Small intestine (tissue), 7 donors: ENCODE results near the gene DPP7. TPM values are rescaled to one million over a fixed set of nuclear protein-coding genes. Genes with fewer than 3 reads are reported as not detected.

ENCODE experiments used
- DNase-seq, 2 donors: peaks; one replicate each; pipeline versions ENCODE4 v3.0.0 to v3.0.0-alpha.2; 2013
- FAIRE-seq: peaks from 2 replicates; lab custom pipeline; 2012; peaks lifted over from hg19 to GRCh38; lab: Jason Lieb, UNC
- H3K27ac ChIP-seq, 3 donors: one replicate each; pipeline ENCODE4 v1.5.1; 2013; ENCODE audit warnings: low read length in 2 of 3, mild to moderate bottlenecking in 2 of 3, control low read depth in 1 of 3, inconsistent platforms in 1 of 3, low read depth in 1 of 3, moderate library complexity in 1 of 3
- H3K27me3 ChIP-seq, 3 donors: one replicate each; pipeline ENCODE4 v1.6.1; 2013; ENCODE audit warnings: low read length in 3 of 3, inconsistent platforms in 1 of 3; ENCODE audit not compliant: control insufficient read depth in 3 of 3, insufficient read depth in 3 of 3
- H3K36me3 ChIP-seq, 3 donors: one replicate each; pipeline ENCODE4 v1.6.1; 2013; ENCODE audit warnings: low read length in 3 of 3, inconsistent platforms in 1 of 3, low read depth in 1 of 3, mild to moderate bottlenecking in 1 of 3, moderate library complexity in 1 of 3; ENCODE audit not compliant: control insufficient read depth in 3 of 3, insufficient read depth in 2 of 3
- H3K4me1 ChIP-seq, 3 donors: one replicate each; pipeline ENCODE4 v1.6.1; 2013; ENCODE audit warnings: low read length in 2 of 3, inconsistent platforms in 1 of 3, low read depth in 1 of 3, mild to moderate bottlenecking in 1 of 3, moderate library complexity in 1 of 3; ENCODE audit not compliant: control insufficient read depth in 3 of 3, insufficient read depth in 2 of 3
- H3K4me3 ChIP-seq, 3 donors: one replicate each; pipeline ENCODE4 v1.5.1; 2013; ENCODE audit warnings: low read length in 3 of 3, control low read depth in 1 of 3, inconsistent platforms in 1 of 3, low read depth in 1 of 3, mild to moderate bottlenecking in 1 of 3, moderate library complexity in 1 of 3
- H3K9me3 ChIP-seq, 2 donors: one replicate each; pipeline ENCODE4 v1.6.1; 2013; ENCODE audit warnings: low read depth in 1 of 2, low read length in 1 of 2; ENCODE audit not compliant: control insufficient read depth in 2 of 2, insufficient read depth in 1 of 2
- WGBS, 3 donors: extraction: QIAGEN DNeasy Blood & Tissue Kit; methylation state at CpG; one replicate each; pipeline ENCODE4 v1.1.7; 2013; 5-methylcytosine and 5-hydroxymethylcytosine counted together
- polyA plus RNA-seq, 4 donors: library from polyadenylated mRNA; stranded (reverse) in 3 of 4; unstranded in 1 of 4; fragments of 200-250 nt in 3 of 4; fragments of 120-200 nt in 1 of 4; gene quantifications; one replicate each; pipeline versions ENCODE4 v1.2.1 to v1.2.3, GENCODE V29; 2013
- donor health status: healthy with polysubstance abuse.
- donor health status: control.
- donor health status: control.
- donor health status: Bipolar disorder and iron deficiency.
- donor health status: healthy.

The DPP7 gene
- polyA plus RNA-seq, 4 donors, result 66.2 to 179 (median 121) TPM

DNA sequence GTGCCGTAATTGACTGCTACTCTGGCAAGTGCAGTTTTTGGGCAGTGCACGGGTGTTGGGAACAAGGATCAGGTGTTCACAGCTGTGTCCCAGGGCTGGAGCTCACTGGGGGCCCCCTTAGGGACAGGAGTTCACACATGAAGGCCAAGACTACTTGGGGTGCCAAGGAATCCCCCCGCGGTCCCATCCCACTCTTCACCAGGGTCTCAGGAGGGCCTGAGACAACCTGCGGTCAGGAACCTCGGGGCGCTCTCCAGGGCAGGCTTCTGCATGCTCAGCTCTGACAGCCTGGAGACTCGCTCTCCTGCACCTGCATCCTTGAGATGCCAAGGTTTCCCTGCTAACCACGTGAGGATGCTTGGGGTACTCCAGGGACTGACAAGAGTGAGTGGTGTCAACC, 30.0 kb downstream of the DPP7 start:
- 66 to 87% (median 78%) methylated on average over 9 of the region's 9 CpGs for WGBS, 3 donors
- Histone ChIP-seq H3K9me3 (no peaks in the 10 kb centered on the region), H3K36me3 (peaks cover 0 to 48% (median 0%) of the 10 kb centered on the region in 3 donors), H3K27me3 (peaks cover 0 to 8% (median 0%) of the 10 kb centered on the region in 3 donors), H3K4me1 (peaks cover 0 to 18% (median 10%) of the 10 kb centered on the region in 3 donors), H3K27ac (no peak overlapping the region), H3K4me3 (no peak overlapping the region)
- no peak for DNase-seq
- no peak for FAIRE-seq

DNA sequence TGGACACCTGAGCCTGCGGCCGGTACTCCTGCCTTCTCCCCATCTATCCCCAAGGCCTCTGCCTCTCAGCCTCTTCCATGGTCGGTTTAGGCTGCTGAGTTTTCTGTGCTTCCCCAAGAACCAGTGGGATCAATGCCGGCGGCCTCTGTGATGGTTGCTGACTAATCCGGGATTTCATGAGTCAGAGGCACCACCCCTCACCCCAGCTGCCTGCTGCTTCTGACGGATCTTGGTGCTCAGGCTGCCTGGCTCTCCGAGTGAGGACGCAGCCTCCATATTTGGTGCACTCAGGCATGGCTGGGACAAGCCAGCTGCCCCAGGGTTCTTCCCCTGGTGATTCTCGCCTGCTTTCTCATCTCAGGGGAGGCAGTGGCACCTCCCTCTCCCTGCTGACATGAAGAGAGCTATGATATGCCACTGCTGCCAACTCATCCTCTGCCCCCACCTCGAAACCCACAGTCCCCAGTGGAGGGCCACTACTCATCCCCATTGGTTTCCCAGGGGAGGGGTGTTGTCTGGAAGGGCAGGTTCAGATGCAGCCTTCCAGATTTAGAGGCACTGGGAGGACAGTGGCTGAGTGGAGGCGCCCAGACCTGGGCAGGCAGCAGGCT, 31.0 kb downstream of the DPP7 start:
- H3K4me3 ChIP-seq, result no peak overlapping the region
- peaks cover 0 to 53% (median 0%) of the 10 kb centered on the region in 3 donors for H3K36me3 ChIP-seq
- peaks cover 0 to 18% (median 0%) of the 10 kb centered on the region in 3 donors for H3K27me3 ChIP-seq
- peak in 1 of 2 donors; percentile 63 for DNase-seq
- no peaks in the 10 kb centered on the region for H3K9me3 ChIP-seq
- WGBS, 3 donors, result 35 to 56% (median 54%) methylated on average over 12 of the region's 12 CpGs
- peak overlapping the region in 1 of 3 donors; percentile 67 for H3K27ac ChIP-seq
- FAIRE-seq, result no peak
- peaks cover 0 to 27% (median 10%) of the 10 kb centered on the region in 3 donors for H3K4me1 ChIP-seq

DNA sequence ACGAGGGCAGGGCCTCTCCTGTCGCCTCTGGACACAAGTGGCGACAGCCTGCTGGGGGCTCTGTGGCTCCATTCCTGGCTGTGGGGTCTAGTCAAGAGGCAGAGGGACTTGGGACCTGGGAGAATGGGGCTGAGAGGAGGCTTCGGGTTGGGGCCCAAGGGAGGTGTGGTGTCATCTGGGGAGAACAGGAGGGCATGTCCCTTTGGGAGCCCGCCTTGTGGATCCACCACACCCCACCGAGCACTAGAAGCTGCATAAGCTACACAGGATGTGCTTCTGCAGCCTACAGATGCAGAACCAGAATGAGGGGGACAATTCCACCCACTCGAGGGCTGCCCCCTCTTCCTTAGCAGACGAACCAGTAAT, 31.6 kb downstream of the DPP7 start:
- 83 to 88% (median 86%) methylated on average over 8 of the region's 8 CpGs for WGBS, 3 donors
- DNase-seq (no peak), FAIRE-seq (no peak)
- peaks cover 0 to 56% (median 0%) of the 10 kb centered on the region in 3 donors for H3K36me3 ChIP-seq
- H3K27ac ChIP-seq, result peak overlapping the region in 1 of 3 donors; percentile 67
- H3K4me1 ChIP-seq, result peaks cover 0 to 32% (median 14%) of the 10 kb centered on the region in 3 donors
- no peaks in the 10 kb centered on the region for H3K9me3 ChIP-seq
- no peak overlapping the region for H3K4me3 ChIP-seq
- peaks cover 0 to 24% (median 0%) of the 10 kb centered on the region in 3 donors for H3K27me3 ChIP-seq

DNA sequence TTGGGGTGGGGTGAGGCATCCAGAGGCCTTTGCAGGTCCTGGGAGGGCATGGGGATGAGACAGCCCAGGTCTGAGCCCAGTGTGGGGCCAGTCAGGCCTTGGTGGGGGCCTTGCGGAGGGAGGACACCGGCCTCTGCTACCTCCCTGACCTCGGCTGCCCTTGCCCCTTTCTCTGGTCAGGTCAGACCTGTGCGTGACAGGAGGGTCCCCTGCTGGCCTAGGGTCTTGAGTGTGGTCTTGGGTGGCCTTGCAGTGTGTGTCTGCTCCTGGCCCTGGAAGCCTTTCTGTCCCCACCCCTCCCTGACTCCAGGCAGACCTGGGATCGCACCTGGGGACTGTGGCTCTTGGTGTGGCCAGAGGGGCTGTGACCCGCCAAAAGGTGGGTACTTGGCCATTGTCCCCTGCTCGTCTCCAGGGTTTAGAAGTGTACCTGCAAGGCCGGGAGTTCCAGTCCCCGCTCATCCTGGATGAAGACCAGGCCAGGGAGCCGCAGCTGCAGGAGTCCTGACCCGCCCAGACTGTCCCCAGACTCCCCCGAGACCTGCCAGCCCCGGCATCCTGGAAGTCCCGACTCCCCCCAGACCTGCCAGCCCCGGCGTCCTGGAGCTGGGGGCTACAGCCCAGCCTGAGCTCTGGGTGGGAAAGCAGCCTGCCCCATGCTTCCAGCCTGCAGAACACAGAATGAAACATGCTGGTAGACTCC, 32.2 kb downstream of the DPP7 start:
- WGBS, 3 donors, result 90 to 93% (median 90%) methylated on average over 13 to 16 of the region's 16 CpGs
- no peak overlapping the region for H3K4me3 ChIP-seq
- no peaks in the 10 kb centered on the region for H3K9me3 ChIP-seq
- peaks cover 0 to 26% (median 0%) of the 10 kb centered on the region in 3 donors for H3K27me3 ChIP-seq
- FAIRE-seq, result no peak
- peaks cover 0 to 56% (median 0%) of the 10 kb centered on the region in 3 donors for H3K36me3 ChIP-seq
- peaks cover 0 to 27% (median 9%) of the 10 kb centered on the region in 3 donors for H3K4me1 ChIP-seq
- DNase-seq, result no peak
- no peak overlapping the region for H3K27ac ChIP-seq

DNA sequence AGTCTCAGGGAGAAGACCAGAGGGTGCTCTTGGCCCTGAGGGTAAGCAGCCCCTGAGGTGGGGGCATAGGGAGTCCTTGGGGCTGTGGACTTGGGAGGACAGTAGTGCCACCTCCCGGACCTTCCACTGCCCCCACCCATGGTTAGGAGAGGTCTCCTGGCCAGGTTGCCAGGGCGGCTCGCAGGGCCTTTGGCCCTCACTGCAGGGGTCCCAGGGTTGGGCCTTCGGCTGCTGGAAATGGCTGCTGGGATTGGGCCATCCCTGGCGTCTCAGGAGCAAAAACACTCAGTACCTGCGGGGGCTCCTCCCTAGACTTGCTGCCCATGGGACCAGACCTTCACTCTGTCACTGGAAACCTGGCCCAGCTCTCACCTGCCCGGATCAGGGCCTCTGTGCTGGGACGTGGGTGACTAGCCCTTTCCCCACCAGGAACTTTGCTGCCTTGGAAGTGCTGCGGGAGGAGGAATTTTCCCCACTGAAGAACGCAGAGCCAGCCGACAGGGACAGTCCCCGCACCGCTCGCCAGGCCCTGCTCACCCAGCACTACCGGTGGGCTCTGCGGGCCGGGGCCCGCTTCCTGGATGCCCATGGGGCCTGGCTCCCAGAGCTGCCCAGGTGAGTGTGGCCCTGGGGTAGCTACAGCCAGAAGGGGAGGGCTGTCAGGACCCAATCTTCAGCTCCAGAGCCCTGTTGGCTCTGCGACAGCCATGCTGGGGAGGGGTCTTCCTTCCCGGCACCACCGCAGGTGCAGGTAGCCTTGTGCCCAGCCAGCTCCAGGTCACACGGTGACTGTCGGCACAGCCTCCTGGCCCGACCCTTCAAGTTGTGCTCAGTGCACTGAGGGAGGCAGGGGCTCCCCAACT, 34.0 kb downstream of the DPP7 start:
- Histone ChIP-seq H3K4me1 (peaks cover 2 to 26% (median 9%) of the 10 kb centered on the region in 3 donors), H3K27ac (no peak overlapping the region), H3K9me3 (no peaks in the 10 kb centered on the region), H3K27me3 (peaks cover 0 to 30% (median 0%) of the 10 kb centered on the region in 3 donors), H3K4me3 (no peak overlapping the region), H3K36me3 (peaks cover 0 to 57% (median 0%) of the 10 kb centered on the region in 3 donors)
- FAIRE-seq, result no peak
- no peak for DNase-seq
- 91 to 96% (median 94%) methylated on average over 24 of the region's 24 CpGs for WGBS, 3 donors

DNA sequence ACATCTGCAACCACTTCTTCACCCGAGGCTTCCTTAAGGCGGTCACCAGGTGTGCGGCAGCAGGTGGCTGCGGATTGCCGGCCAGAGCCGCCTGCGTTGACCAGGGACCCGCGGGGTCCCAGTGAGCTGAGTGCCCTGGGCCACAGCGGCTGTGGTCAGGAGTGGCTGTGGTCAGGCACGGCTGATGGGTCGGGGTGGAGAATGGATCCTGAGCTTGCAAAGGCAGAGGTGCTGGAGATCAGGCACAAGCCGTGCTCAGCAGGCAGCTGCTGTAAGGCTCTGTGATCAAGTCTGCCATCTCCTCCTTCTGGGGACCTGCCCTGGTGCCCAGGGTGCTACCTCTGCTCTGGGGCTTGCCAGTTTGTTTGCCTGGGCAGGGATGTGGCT, 35.1 kb downstream of the DPP7 start:
- peaks cover 2 to 20% (median 9%) of the 10 kb centered on the region in 3 donors for H3K4me1 ChIP-seq
- no peak overlapping the region for H3K4me3 ChIP-seq
- no peak overlapping the region for H3K27ac ChIP-seq
- 40 to 79% (median 64%) methylated on average over 8 to 13 of the region's 13 CpGs for WGBS, 3 donors
- DNase-seq (no peak), FAIRE-seq (no peak)
- H3K27me3 ChIP-seq, result peaks cover 0 to 30% (median 0%) of the 10 kb centered on the region in 3 donors
- peaks cover 0 to 57% (median 0%) of the 10 kb centered on the region in 3 donors for H3K36me3 ChIP-seq
- H3K9me3 ChIP-seq, result no peaks in the 10 kb centered on the region

DNA sequence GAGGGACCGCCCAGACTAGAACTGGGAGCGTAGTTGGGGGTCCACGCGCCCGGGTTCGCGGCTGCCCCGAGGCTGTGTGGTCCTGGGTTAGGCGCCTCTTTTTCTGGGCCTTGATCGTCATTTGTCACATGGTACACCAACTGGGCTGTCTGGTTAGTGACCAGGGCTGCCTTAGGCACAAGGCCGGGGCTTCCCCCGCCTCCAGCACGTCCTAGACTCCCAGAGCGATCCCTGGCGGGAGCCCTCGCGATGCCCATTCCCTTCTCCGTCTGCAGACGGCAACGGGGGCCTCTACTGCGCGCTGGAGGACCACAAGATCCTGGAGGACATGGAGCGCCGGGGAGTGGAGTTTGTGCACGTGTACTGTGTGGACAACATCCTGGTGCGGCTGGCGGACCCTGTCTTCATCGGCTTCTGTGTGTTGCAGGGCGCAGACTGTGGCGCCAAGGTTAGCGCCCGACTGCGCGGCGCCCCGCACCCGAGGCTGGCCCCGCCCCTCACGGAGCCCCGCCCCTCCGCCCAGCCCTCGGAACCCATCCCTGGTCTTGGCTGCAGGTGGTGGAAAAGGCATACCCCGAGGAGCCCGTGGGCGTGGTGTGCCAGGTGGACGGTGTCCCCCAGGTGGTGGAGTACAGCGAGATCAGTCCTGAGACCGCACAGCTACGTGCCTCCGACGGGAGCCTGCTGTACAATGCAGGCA, 35.7 kb downstream of the DPP7 start:
- FAIRE-seq, result no peak
- Histone ChIP-seq H3K4me3 (peak overlapping the region in 2 of 3 donors; percentile 58 to 64), H3K4me1 (peaks cover 2 to 25% (median 9%) of the 10 kb centered on the region in 3 donors), H3K36me3 (peaks cover 0 to 57% (median 0%) of the 10 kb centered on the region in 3 donors), H3K27ac (no peak overlapping the region), H3K9me3 (no peaks in the 10 kb centered on the region), H3K27me3 (peaks cover 0 to 30% (median 0%) of the 10 kb centered on the region in 3 donors)
- peak in 1 of 2 donors; percentile 45 for DNase-seq
- WGBS, 3 donors, result 41 to 62% (median 51%) methylated on average over 42 to 51 of the region's 51 CpGs
